ENCODE results near the gene ACAP1.
"Not testable (repeated sequence)": the region's sequence is repeated elsewhere in the genome, so short reads cannot be mapped to it uniquely, and the experiment has no call there.

ACAP1 gene

DNA sequence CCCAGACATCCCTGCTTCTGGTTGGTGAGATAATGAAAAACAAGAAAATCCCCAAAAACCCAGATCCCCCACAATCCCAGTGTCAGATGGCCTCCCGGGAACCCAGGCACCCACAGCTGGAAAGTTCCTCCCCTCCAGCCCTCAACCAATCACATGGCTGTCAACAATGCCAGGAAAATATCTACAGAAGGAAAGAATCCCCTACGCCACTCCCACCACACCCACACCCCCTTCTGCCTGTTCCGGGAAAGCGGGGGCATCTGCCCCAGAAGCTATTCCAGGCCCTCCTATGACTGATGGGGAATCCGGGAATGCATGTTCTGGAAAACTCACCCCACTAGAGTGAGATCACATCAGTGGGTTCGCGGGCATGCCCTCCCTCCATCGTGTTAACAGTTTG, 20.4 kb downstream of the ACAP1 start:
- DNase-seq, result no peak

GRCh38 chr17:7357381-7357780, 21.1 kb downstream of the ACAP1 start:
- DNase-seq, result no peak

DNA sequence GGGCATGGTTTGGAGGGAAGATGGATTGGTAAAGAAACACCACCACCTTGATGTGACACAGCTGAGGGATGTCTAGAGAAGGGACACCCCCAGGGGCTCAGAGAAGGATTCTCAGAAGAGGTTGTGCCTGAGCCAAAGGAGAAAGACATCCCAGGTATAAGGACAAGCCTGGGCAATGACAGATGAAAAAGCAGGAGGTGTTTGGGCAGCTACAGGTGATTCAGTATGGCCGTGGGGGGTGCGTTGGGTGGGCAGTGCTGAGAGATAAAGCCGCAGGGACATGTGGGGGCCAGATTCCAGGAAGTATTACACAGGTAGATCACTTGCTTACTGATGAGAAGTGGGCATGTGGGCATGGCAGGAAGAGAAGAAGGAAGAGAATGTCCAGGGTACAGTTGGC, 25.6 kb downstream of the ACAP1 start:
- no peak for DNase-seq

DNA sequence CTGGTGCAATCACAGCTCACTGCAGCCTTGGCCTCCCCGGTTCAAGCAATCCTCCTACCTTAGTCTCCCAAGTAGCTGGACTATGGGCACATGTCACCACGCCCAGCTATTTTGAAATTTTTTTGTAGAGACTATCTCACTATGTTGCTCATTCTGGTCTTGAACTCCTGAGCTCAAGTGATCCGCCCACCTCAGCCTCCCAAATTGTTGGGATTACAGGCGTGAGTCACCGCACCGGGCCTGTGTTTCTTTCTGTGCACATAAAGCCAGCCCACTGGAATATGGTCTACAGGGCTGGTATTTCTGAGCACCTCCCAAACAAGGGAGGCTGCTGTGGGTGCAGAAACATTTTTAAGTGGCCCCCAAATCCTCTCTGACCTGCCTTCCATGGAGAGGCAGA, 27.0 kb downstream of the ACAP1 start:
- DNase-seq, result no peak

DNA sequence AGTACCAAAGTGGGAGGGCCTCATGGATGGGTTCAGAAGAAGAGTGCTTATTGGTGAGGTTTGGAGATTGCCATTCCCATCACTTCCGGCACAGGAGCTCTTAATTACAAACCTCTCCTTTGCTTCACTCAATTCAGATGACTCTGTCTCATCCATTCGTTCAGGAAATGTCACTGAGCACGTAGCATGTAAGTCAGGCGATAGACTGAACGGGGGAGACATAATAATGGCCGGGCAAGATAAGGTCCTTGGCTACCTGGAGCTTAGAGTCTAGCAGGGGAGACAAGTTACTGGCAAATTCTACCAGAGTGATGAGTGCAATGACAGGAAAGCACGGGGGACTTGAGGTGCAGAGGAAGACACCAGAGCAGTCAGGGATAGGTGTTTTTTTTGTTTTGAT, 29.6 kb downstream of the ACAP1 start:
- DNase-seq, result not testable (repeated sequence)

- DNase-seq, result no peak
Observed at GRCh38 chr17:7367083-7367482, 30.8 kb downstream of the ACAP1 start.

- DNase-seq, result no peak
Observed at GRCh38 chr17:7367918-7368598, 31.7 kb downstream of the ACAP1 start.

- not testable (repeated sequence) for DNase-seq
Observed at GRCh38 chr17:7368599-7368994, 32.3 kb downstream of the ACAP1 start.

DNA sequence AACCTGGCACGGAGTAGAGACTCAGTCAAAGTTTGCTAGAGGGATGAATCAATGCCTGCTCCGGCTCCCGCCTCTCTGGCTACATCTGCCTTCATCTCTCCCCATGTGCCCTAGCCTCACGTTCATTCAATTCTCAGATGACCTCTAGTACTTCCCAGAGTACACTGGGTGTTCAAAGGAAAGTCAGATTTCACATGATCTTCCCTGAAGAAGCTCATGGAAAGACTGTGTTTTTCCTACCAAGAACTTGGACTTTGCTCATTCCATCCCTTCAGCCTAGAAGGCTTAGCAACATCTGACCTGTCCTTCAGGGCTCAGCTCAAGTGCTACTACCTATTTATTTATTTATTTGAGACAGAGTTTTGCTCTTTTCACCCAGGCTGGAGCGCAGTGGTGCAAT, 33.5 kb downstream of the ACAP1 start:
- DNase-seq, result no peak

DNA sequence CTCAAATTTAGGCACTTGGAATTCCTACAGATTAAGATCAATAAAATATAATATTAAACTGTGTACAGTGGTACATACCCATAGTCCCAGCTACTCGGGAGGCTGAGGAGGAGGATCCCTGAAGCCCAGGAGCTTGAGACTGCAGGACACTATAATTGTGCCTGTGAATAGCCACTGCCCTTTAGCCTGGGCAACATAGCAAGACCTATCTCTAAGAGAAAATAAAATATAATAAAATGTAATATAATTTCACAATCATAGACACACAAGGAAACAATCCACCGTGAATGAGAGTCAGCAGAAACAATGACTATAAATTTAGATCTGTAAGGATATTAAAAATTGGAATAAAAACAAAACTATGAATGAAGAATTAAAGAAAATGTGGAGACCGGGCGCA, 34.5 kb downstream of the ACAP1 start:
- DNase-seq, result no peak

DNA sequence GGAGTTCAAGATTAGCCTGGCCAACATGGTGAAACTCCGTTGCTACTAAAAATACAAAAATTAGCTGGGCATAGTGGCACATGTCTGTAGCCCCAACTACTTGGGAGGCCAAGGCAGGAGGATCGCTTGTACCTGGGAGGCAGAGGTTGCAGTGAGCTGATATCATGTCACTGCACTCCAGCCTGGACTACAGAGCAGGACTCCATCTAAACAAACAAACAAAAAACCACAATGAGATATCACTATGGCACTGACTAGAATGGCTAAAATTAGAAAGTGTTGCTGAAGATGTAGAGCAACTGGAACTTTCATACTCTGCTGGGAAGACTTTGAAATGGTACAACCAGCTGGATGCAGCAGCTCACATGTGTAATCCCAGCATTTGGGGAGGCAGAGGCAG, 38.0 kb downstream of the ACAP1 start:
- DNase-seq, result no peak

DNA sequence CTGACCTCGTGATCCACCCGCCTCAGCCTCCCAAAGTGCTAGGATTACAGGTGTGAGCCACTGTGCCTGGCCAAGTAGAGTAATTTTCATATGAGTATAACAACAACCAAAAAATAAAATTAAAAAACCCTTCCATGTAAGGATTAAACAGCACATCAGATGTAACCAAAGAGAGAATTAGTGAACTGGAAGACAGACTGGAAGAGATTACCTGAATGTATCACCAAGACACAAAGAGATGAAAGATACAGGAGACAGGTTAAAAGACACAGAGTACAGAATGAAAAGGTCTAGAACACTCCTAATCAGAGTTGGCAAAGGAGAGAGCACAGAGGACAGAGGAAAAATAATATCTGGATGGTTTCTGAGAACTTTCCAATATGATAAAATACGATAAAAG, 42.8 kb downstream of the ACAP1 start:
- no peak for DNase-seq

DNA sequence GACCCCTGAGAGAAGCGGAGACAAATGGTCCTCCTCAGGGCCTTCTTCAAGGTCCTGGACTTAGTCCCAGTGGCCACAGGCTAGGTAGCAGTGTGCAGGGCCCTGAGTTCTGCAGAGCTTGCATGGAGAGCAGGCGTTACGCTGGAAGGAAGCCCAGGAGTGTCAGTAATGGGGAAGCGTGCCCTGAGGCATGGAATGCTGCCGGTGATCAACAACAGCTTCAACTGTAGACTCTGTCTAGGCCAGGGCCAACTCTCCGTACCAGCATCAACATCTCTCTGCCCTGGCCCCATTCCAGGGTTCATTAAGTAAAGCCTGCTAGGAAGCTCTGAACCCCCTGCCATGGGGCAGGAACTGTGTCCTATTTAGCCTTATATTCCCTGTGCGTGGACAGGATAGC, 44.0 kb downstream of the ACAP1 start:
- DNase-seq, result no peak

DNA sequence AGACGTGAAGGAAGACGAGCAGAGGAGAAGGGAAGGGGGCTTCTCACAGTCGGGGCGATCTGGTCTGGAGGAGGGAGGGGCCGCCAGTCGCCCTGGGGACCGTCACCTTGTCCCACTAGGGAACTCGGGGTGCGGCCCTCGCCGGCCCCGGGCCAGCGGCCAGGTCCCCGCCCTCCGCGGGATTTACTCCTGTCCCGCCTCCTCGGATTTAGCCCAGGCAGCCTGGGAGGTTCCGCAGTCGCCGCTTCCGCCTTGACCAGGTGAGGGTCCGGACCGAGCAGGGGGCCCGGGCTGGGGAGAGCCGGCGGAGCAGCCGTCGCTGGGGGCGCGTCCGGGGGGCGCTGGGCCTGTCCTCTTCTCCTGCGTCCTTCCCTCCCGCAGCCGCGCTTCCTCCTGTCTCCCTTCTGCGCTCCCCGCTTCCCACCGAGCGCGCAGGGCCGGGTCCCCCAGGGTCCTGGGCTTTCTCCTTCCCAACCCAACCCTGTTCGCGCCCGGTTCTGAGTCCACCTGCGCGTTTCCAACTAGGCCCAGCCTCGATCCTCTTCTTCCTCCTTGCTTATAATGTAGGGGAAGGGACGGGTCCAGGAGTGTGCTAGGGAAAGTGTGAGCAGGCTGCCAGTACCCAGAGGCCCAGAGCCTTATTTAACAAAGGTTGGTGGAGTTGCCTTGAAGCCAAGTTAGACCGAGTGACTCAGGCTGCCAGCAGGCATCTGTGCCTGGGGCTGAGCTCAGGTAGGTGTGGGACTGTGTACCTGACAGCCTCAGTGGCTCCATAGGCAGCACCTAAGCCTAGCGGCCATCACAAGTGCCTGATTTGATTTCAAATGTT, 44.7 kb downstream of the ACAP1 start, which contains the start of gene TNK1:
TNK1 (plus strand) TSS at position 235 of the 829 bp plus-strand sequence. CDS start 1,838 bp downstream, outside the sequence.
- no peak for DNase-seq

- no peak for DNase-seq
Observed at GRCh38 chr17:7382901-7383300, 46.6 kb downstream of the ACAP1 start.

DNA sequence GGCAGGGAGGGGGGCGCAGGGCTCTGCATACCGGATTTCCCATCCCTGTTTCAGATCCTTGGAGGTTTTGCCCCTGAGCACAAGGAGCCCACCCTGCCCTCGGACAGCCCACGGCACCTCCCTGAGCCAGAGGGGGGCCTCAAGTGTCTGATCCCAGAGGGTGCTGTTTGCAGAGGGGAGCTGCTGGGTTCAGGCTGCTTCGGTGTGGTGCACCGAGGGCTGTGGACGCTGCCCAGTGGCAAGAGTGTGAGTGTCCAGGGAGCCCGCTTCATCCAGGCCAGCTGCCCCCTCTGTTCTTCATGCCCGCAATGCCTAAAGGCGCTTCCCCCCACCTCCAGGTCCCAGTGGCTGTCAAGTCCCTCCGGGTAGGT, 47.0 kb downstream of the ACAP1 start:
- DNase-seq, result no peak

DNA sequence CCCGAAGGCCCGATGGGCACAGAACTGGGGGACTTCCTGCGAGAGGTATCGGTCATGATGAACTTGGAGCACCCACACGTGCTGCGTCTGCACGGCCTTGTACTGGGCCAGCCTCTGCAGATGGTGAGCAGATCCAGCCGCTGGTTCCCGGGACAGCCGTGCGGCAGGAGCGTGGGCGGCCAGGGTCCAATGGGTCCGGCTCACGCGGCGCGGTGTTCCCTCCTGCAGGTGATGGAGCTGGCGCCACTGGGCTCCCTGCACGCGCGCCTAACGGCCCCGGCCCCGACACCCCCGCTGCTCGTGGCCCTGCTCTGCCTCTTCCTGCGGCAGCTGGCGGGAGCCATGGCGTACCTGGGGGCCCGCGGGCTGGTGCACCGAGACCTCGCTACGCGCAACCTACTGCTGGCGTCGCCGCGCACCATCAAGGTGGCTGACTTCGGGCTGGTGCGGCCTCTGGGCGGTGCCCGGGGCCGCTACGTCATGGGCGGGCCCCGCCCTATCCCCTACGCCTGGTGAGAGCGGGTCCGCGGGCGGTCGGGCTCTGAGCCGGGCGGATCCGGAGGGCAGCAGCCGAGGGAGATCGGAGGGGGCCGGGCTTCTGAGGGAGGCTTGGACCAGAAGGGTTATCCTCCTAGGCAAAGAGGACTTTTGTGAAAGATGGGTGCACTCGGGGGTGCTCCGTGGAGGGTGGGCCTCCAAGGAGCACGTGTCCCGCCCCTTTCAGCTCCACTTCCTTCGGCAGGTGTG, 47.6 kb downstream of the ACAP1 start:
- peak; percentile 86 for DNase-seq

DNA sequence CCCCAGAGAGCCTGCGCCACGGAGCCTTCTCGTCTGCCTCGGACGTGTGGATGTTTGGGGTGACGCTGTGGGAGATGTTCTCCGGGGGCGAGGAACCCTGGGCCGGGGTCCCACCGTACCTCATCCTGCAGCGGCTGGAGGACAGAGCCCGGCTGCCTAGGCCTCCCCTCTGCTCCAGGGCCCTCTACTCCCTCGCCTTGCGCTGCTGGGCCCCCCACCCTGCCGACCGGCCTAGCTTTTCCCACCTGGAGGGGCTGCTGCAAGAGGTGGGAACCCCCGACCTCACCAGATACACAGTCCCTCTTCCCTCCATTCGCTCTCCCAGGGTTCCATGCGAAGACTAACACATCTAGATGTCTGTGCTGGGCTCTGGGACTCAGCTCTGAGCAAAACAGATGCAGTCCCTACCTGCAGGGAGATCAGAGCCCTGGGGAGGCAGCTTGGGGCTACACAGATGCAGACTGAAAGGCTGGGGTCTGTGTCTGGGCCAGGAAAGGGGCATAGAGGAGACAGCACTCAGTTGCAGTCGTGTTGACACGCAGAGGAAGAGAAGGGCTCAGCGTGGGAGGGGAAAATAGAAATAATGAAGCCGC, 48.3 kb downstream of the ACAP1 start:
- DNase-seq, result no peak

- no peak for DNase-seq
Observed at GRCh38 chr17:7388856-7389255, 52.5 kb downstream of the ACAP1 start.

- DNase-seq, result no peak
Observed at GRCh38 chr17:7389924-7390910, 53.9 kb downstream of the ACAP1 start.

- DNase-seq, result no peak
Observed at GRCh38 chr17:7391307-7391706, 55.0 kb downstream of the ACAP1 start.
